Measurements from ENCODE around the gene MARK4.

MARK4 gene

DNA sequence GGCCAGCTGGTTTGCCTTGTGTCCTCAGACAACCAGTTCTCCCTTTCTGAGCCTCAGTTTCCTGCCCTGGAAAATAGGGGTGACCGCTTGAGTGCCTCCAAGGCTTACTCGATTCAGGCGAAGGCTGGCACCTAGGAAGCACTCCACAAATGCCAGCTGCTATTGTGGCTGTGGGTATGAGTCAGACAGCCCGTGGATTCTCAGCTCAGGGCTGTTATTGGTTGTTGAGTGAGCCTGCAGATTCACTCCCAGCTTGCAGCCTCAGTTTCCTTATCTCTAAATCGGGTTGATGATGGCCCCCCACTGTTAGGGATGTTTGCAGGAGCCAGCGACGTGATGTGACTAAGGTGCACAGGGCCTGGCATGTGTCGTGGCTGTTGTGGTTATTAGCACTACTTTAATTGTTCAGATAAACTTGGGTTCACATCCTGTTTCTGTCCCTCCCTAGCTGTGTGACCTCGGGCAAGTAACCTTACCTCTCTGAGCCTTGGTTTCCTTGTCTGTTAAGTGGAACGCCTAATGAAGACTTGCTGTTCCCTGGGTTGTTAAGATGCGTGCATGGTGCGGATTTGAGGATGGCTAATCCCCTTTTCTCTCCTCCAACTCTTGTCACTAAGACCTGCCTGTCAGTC is 2.4 kb downstream of the MARK4 start:
- peak overlapping the region in 1 of 2 donors; percentile 3 for H3K9ac ChIP-seq (ENCODE audit: low read depth in 1 of 2, low read length in 2 of 2)
- no peaks in the 10 kb centered on the region for H3K9me3 ChIP-seq (ENCODE audit: control insufficient read depth in 1 of 2, low read length in 2 of 2)
- no peaks in the 10 kb centered on the region for H3K36me3 ChIP-seq (ENCODE audit: control insufficient read depth in 1 of 2, insufficient read depth in 2 of 2, low read length in 2 of 2)
- H3K27me3 ChIP-seq (ENCODE audit: control insufficient read depth in 1 of 2, insufficient read depth in 2 of 2, low read length in 2 of 2), result no peaks in the 10 kb centered on the region
- H3K4me1 ChIP-seq (ENCODE audit: control insufficient read depth in 1 of 2, insufficient read depth in 2 of 2, low read length in 2 of 2), result peaks cover 11 to 26% of the 10 kb centered on the region in 2 donors
- no peak overlapping the region for H3K4me3 ChIP-seq (ENCODE audit: low read depth in 1 of 2, low read length in 2 of 2)
- no peak overlapping the region for H3K27ac ChIP-seq (ENCODE audit: low read depth, low read length)

DNA sequence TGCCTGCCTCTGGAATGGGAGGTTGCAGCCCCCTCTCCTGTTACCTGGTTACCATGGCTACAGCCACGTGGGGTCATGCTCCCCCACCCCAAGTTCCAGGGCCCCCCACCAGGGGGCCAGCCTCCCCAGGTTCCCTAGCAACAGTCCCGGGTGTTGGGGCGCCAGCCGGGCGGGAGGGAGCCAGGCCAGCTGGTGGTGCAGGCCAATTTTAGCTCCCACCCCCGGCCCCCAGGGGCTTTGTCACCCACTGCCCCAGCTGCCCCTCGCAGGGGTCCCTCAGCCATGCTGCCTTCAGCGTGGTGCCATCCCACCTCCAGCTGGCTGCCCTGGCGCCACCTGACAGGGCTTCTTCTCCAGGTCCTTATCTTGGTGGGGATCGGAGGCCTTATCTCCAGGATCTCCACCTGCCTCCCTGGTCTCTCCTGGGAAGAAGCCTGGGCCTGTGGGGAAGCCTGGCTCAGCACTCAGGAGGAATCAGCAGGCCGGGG is 3.0 kb downstream of the MARK4 start:
- Histone ChIP-seq H3K9me3 (ENCODE audit: control insufficient read depth in 1 of 2, low read length in 2 of 2) (no peaks in the 10 kb centered on the region), H3K9ac (ENCODE audit: low read depth in 1 of 2, low read length in 2 of 2) (no peak overlapping the region), H3K36me3 (ENCODE audit: control insufficient read depth in 1 of 2, insufficient read depth in 2 of 2, low read length in 2 of 2) (no peaks in the 10 kb centered on the region), H3K27me3 (ENCODE audit: control insufficient read depth in 1 of 2, insufficient read depth in 2 of 2, low read length in 2 of 2) (no peaks in the 10 kb centered on the region), H3K4me1 (ENCODE audit: control insufficient read depth in 1 of 2, insufficient read depth in 2 of 2, low read length in 2 of 2) (peaks cover 11 to 26% of the 10 kb centered on the region in 2 donors), H3K27ac (ENCODE audit: low read depth, low read length) (no peak overlapping the region), H3K4me3 (ENCODE audit: low read depth in 1 of 2, low read length in 2 of 2) (no peak overlapping the region)

- no peak overlapping the region for H3K4me3 ChIP-seq (ENCODE audit: low read depth in 1 of 2, low read length in 2 of 2)
- peaks cover 6 to 19% of the 10 kb centered on the region in 2 donors for H3K4me1 ChIP-seq (ENCODE audit: control insufficient read depth in 1 of 2, insufficient read depth in 2 of 2, low read length in 2 of 2)
- H3K36me3 ChIP-seq (ENCODE audit: control insufficient read depth in 1 of 2, insufficient read depth in 2 of 2, low read length in 2 of 2), result no peaks in the 10 kb centered on the region
- H3K27ac ChIP-seq (ENCODE audit: low read depth, low read length), result no peak overlapping the region
- H3K9me3 ChIP-seq (ENCODE audit: control insufficient read depth in 1 of 2, low read length in 2 of 2), result no peaks in the 10 kb centered on the region
- H3K9ac ChIP-seq (ENCODE audit: low read depth in 1 of 2, low read length in 2 of 2), result no peak overlapping the region
- H3K27me3 ChIP-seq (ENCODE audit: control insufficient read depth in 1 of 2, insufficient read depth in 2 of 2, low read length in 2 of 2), result no peaks in the 10 kb centered on the region
Observed at GRCh38 chr19:45255611-45256157, 4.6 kb downstream of the MARK4 start.

DNA sequence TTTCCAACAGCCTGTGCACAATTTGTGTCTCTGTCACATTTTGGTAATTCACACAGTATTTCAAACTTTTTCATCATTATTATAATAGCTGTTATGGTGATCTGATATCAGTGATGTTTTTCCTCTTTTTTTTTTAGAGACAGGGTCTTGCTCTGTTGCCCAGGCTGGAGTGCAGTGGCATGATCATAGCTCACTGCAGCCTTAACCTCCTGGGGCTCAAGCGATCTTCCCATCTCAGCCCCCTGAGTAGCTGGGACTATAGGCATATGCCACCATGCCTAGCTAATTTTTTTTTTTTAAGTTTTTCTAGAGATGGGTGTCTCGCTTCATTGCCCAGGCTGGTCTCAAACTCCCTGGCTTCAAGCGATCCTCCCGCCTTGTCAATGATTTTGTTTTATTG is 5.8 kb downstream of the MARK4 start:
- H3K4me3 ChIP-seq (ENCODE audit: low read depth in 1 of 2, low read length in 2 of 2), result no peak overlapping the region
- no peak overlapping the region for H3K9ac ChIP-seq (ENCODE audit: low read depth in 1 of 2, low read length in 2 of 2)
- H3K4me1 ChIP-seq (ENCODE audit: control insufficient read depth in 1 of 2, insufficient read depth in 2 of 2, low read length in 2 of 2), result peaks cover 4 to 16% of the 10 kb centered on the region in 2 donors
- no peaks in the 10 kb centered on the region for H3K27me3 ChIP-seq (ENCODE audit: control insufficient read depth in 1 of 2, insufficient read depth in 2 of 2, low read length in 2 of 2)
- H3K36me3 ChIP-seq (ENCODE audit: control insufficient read depth in 1 of 2, insufficient read depth in 2 of 2, low read length in 2 of 2), result no peaks in the 10 kb centered on the region
- no peaks in the 10 kb centered on the region for H3K9me3 ChIP-seq (ENCODE audit: control insufficient read depth in 1 of 2, low read length in 2 of 2)
- H3K27ac ChIP-seq (ENCODE audit: low read depth, low read length), result no peak overlapping the region

- no peaks in the 10 kb centered on the region for H3K27me3 ChIP-seq (ENCODE audit: control insufficient read depth in 1 of 2, insufficient read depth in 2 of 2, low read length in 2 of 2)
- no peak overlapping the region for H3K9ac ChIP-seq (ENCODE audit: low read depth in 1 of 2, low read length in 2 of 2)
- no peak overlapping the region for H3K27ac ChIP-seq (ENCODE audit: low read depth, low read length)
- no peaks in the 10 kb centered on the region for H3K36me3 ChIP-seq (ENCODE audit: control insufficient read depth in 1 of 2, insufficient read depth in 2 of 2, low read length in 2 of 2)
- no peak overlapping the region for H3K4me3 ChIP-seq (ENCODE audit: low read depth in 1 of 2, low read length in 2 of 2)
- H3K9me3 ChIP-seq (ENCODE audit: control insufficient read depth in 1 of 2, low read length in 2 of 2), result no peaks in the 10 kb centered on the region
- peaks cover 0 to under 1% of the 10 kb centered on the region in 2 donors for H3K4me1 ChIP-seq (ENCODE audit: control insufficient read depth in 1 of 2, insufficient read depth in 2 of 2, low read length in 2 of 2)
Observed at GRCh38 chr19:45258862-45259261, 7.8 kb downstream of the MARK4 start.

GRCh38 chr19:45262570-45262969 is 11.5 kb downstream of the MARK4 start:
- Histone ChIP-seq H3K36me3 (ENCODE audit: control insufficient read depth in 1 of 2, insufficient read depth in 2 of 2, low read length in 2 of 2) (peaks cover 0 to 4% of the 10 kb centered on the region in 2 donors), H3K9ac (ENCODE audit: low read depth in 1 of 2, low read length in 2 of 2) (no peak overlapping the region), H3K9me3 (ENCODE audit: control insufficient read depth in 1 of 2, low read length in 2 of 2) (no peaks in the 10 kb centered on the region), H3K27ac (ENCODE audit: low read depth, low read length) (no peak overlapping the region), H3K27me3 (ENCODE audit: control insufficient read depth in 1 of 2, insufficient read depth in 2 of 2, low read length in 2 of 2) (no peaks in the 10 kb centered on the region), H3K4me3 (ENCODE audit: low read depth in 1 of 2, low read length in 2 of 2) (no peak overlapping the region), H3K4me1 (ENCODE audit: control insufficient read depth in 1 of 2, insufficient read depth in 2 of 2, low read length in 2 of 2) (no peaks in the 10 kb centered on the region)

GRCh38 chr19:45263013-45263412 is 11.9 kb downstream of the MARK4 start:
- no peaks in the 10 kb centered on the region for H3K9me3 ChIP-seq (ENCODE audit: control insufficient read depth in 1 of 2, low read length in 2 of 2)
- no peak overlapping the region for H3K27ac ChIP-seq (ENCODE audit: low read depth, low read length)
- no peak overlapping the region for H3K4me3 ChIP-seq (ENCODE audit: low read depth in 1 of 2, low read length in 2 of 2)
- H3K27me3 ChIP-seq (ENCODE audit: control insufficient read depth in 1 of 2, insufficient read depth in 2 of 2, low read length in 2 of 2), result no peaks in the 10 kb centered on the region
- no peak overlapping the region for H3K9ac ChIP-seq (ENCODE audit: low read depth in 1 of 2, low read length in 2 of 2)
- H3K36me3 ChIP-seq (ENCODE audit: control insufficient read depth in 1 of 2, insufficient read depth in 2 of 2, low read length in 2 of 2), result peaks cover 0 to 4% of the 10 kb centered on the region in 2 donors
- H3K4me1 ChIP-seq (ENCODE audit: control insufficient read depth in 1 of 2, insufficient read depth in 2 of 2, low read length in 2 of 2), result no peaks in the 10 kb centered on the region

DNA sequence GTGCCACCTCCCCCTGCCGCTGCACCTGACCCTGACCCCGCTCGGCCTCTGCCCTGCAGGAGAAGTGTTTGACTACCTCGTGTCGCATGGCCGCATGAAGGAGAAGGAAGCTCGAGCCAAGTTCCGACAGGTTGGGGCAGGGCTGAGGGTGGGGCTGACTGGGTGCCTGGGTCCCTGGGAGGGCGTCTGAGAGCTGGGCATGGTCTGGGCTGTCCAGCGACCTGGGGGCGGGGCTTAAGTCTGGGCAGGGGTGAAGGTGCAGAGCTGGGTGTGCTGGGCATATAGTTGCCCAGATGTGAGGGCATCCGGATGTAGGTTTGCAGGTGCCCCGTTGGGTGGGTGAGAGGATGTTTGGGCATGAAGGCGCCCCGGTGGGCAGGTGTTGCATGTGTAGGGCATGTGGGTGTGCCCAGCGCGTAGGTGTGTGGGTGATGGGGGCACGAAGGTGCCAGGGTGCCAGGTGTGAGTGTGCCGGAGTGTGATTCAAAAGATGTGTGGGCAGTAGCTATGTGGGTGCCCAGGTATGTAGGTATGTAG is 13.8 kb downstream of the MARK4 start:
- Histone ChIP-seq H3K27ac (ENCODE audit: low read depth, low read length) (no peak overlapping the region), H3K4me3 (ENCODE audit: low read depth in 1 of 2, low read length in 2 of 2) (no peak overlapping the region), H3K4me1 (ENCODE audit: control insufficient read depth in 1 of 2, insufficient read depth in 2 of 2, low read length in 2 of 2) (no peaks in the 10 kb centered on the region), H3K9ac (ENCODE audit: low read depth in 1 of 2, low read length in 2 of 2) (no peak overlapping the region), H3K36me3 (ENCODE audit: control insufficient read depth in 1 of 2, insufficient read depth in 2 of 2, low read length in 2 of 2) (peaks cover 0 to 4% of the 10 kb centered on the region in 2 donors), H3K27me3 (ENCODE audit: control insufficient read depth in 1 of 2, insufficient read depth in 2 of 2, low read length in 2 of 2) (no peaks in the 10 kb centered on the region), H3K9me3 (ENCODE audit: control insufficient read depth in 1 of 2, low read length in 2 of 2) (no peaks in the 10 kb centered on the region)

DNA sequence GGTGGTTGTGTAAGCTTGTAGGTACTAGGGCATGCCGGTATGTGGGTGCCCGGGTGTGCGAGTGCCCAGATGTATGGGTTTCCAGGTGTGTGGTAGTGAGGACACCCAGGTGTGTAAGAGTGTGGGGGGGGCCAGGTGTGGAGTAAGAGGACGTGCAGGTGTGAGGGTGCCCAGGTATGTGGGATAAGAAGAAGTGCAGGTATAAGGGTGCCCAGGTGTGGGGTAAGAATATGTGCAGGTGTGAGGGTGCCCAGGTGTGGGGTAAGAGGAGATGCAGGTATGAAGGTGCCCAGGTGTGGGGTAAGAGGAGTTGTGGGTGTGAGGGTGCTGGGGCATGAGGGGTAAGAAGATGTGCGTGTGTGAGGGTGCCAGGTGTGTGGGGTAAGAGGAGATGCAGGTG is 14.3 kb downstream of the MARK4 start:
- Histone ChIP-seq H3K36me3 (ENCODE audit: control insufficient read depth in 1 of 2, insufficient read depth in 2 of 2, low read length in 2 of 2) (peaks cover 0 to 4% of the 10 kb centered on the region in 2 donors), H3K4me3 (ENCODE audit: low read depth in 1 of 2, low read length in 2 of 2) (no peak overlapping the region), H3K27ac (ENCODE audit: low read depth, low read length) (no peak overlapping the region)

DNA sequence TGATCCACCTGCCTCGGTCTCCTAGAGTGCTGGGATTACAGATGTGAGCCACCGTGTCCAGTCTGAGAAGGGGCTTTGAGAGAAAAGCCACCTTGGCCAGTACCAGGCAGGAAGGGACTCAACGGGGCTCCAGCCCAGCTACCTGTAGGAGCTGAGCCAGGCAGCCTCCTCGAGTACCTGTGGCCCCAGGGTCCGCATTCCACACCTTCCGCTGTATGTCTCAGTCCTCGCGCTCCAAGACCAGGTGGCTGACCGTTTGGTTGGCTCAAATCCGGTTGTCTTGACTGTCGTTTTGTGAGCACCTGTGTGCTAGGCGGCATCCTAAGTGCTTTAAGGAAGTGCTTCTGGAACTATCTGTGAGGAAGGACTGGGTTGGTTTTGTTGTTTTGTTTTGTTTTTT is 16.2 kb downstream of the MARK4 start:
- Histone ChIP-seq H3K4me1 (ENCODE audit: control insufficient read depth in 1 of 2, insufficient read depth in 2 of 2, low read length in 2 of 2) (no peaks in the 10 kb centered on the region), H3K27ac (ENCODE audit: low read depth, low read length) (no peak overlapping the region), H3K36me3 (ENCODE audit: control insufficient read depth in 1 of 2, insufficient read depth in 2 of 2, low read length in 2 of 2) (peaks cover 0 to 14% of the 10 kb centered on the region in 2 donors), H3K9me3 (ENCODE audit: control insufficient read depth in 1 of 2, low read length in 2 of 2) (no peaks in the 10 kb centered on the region), H3K27me3 (ENCODE audit: control insufficient read depth in 1 of 2, insufficient read depth in 2 of 2, low read length in 2 of 2) (no peaks in the 10 kb centered on the region), H3K4me3 (ENCODE audit: low read depth in 1 of 2, low read length in 2 of 2) (no peak overlapping the region), H3K9ac (ENCODE audit: low read depth in 1 of 2, low read length in 2 of 2) (no peak overlapping the region)

More for the DNA sequence above, 14.3 kb downstream of the MARK4 start:
- Histone ChIP-seq H3K27me3 (ENCODE audit: control insufficient read depth in 1 of 2, insufficient read depth in 2 of 2, low read length in 2 of 2) (no peaks in the 10 kb centered on the region), H3K9ac (ENCODE audit: low read depth in 1 of 2, low read length in 2 of 2) (no peak overlapping the region), H3K9me3 (ENCODE audit: control insufficient read depth in 1 of 2, low read length in 2 of 2) (no peaks in the 10 kb centered on the region), H3K4me1 (ENCODE audit: control insufficient read depth in 1 of 2, insufficient read depth in 2 of 2, low read length in 2 of 2) (no peaks in the 10 kb centered on the region)
